GM12878 (cell line): ENCODE measurements around the gene ACTMAP. TPM values are rescaled to one million over a fixed set of nuclear protein-coding genes. Genes with fewer than 3 reads are reported as not detected.
A peak's percentile ranks its signal among the peaks of the same experiment; 100 is the strongest.

ENCODE experiments used
- ATAC-seq: fragments of 200-7000 bp; cut with Tn5 transposase; 3 replicates; pipeline ENCODE4 v1.9.1; 2020; ENCODE audit warnings: mild to moderate bottlenecking, moderate library complexity
- BruUV-seq: library from RNA; stranded (reverse); fragments of 400-500 nt; replicated peaks from 2 replicates; lab custom pipeline; 2021; lab: Mats Ljungman, UMichigan
- CTCF ChIA-PET: fragments of 300-600 bp; sonication (Branson Sonifier 250); formaldehyde crosslinking; extraction: SDS; loops from one replicate; lab custom pipeline; 2021; ENCODE audit warnings: inconsistent platforms; lab: Yijun Ruan, JAX
- POLR2A ChIA-PET: fragments of 350-600 bp; formaldehyde crosslinking; extraction: SDS; loops from one replicate; lab custom pipeline; 2021; ENCODE audit warnings: inconsistent platforms; lab: Charles Lee
- RAD21 ChIA-PET: fragments of 300-600 bp; sonication (Branson Sonifier 250); formaldehyde crosslinking; loops from one replicate; lab custom pipeline; 2023; ENCODE audit warnings: antibody characterized with exemption; ENCODE audit not compliant: unreplicated experiment; lab: Charles Lee
- SMC1A ChIA-PET: fragments of 300-600 bp; sonication (Branson Sonifier 250); formaldehyde crosslinking; loops from one replicate; lab custom pipeline; 2023; ENCODE audit not compliant: unreplicated experiment, uncharacterized antibody; lab: Charles Lee
- DNase-seq: peaks from one replicate; pipeline ENCODE4 v3.0.0-alpha.2; 2011; ENCODE audit warnings: low read depth, low spot score
- FAIRE-seq: peaks from 3 replicates; lab custom pipeline; 2011; peaks lifted over from hg19 to GRCh38; lab: Jason Lieb, UNC
- H2AFZ ChIP-seq: 2 replicates; pipeline ENCODE4 v1.6.0; 2011; ENCODE audit warnings: low read depth, low read length, control low read depth; ENCODE audit not compliant: control insufficient read depth
- H3K27ac ChIP-seq: 2 replicates; pipeline ENCODE4 v1.5.1; 2011; ENCODE audit warnings: control low read depth; ENCODE audit not compliant: control insufficient read depth, insufficient read depth
- H3K27me3 ChIP-seq, 2 experiments: replicated peaks in 1 of 2; 2 replicates each; pipeline versions ENCODE4 v1.6.0 to v1.6.1; 2011; ENCODE audit warnings: low read length in 1 of 2; ENCODE audit not compliant: control insufficient read depth in 2 of 2, insufficient read depth in 2 of 2
- H3K36me3 ChIP-seq, 2 experiments: 2 replicates each; pipeline ENCODE4 v1.5.1; 2011; ENCODE audit warnings: low read length in 1 of 2; ENCODE audit not compliant: control insufficient read depth in 2 of 2, insufficient read depth in 2 of 2
- H3K4me1 ChIP-seq: 2 replicates; pipeline ENCODE4 v1.6.1; 2011; ENCODE audit warnings: mild to moderate bottlenecking, low read length, moderate library complexity, mixed read lengths; ENCODE audit not compliant: control insufficient read depth, insufficient read depth
- H3K4me2 ChIP-seq: 2 replicates; pipeline ENCODE4 v1.6.0; 2011; ENCODE audit warnings: control low read depth; ENCODE audit not compliant: control insufficient read depth, insufficient read depth
- H3K4me3 ChIP-seq: fragments of 200-600 bp; sonication (generic); 2 replicates; pipeline ENCODE4 v1.5.1; 2016
- H3K79me2 ChIP-seq: 2 replicates; pipeline ENCODE4 v1.6.0; 2011; ENCODE audit warnings: low read length; ENCODE audit not compliant: control insufficient read depth, insufficient read depth
- H3K9ac ChIP-seq: 2 replicates; pipeline ENCODE4 v1.8.0; 2011; ENCODE audit warnings: low read length, control low read depth, mixed read lengths; ENCODE audit not compliant: control insufficient read depth, insufficient read depth
- H3K9me3 ChIP-seq: replicated peaks from 3 replicates; pipeline ENCODE4 v1.5.1; 2011; ENCODE audit warnings: mild to moderate bottlenecking, low read length; ENCODE audit not compliant: control insufficient read depth, insufficient read depth
- H4K20me1 ChIP-seq: 2 replicates; pipeline ENCODE4 v1.6.0; 2011; ENCODE audit not compliant: control insufficient read depth, insufficient read depth
- CHD1 ChIP-seq: IDR thresholded peaks from 2 replicates; pipeline ENCODE4 v1.6.1; 2012; ENCODE audit warnings: low read depth, low read length, improper control_type of control experiment
- CHD4 ChIP-seq: fragments of 200-600 bp; sonication (generic); IDR thresholded peaks from 2 replicates; pipeline ENCODE4 v1.6.1; 2016; ENCODE audit warnings: mild to moderate bottlenecking
- HDAC6 ChIP-seq: fragments of 200-600 bp; sonication (generic); IDR thresholded peaks from one replicate; pipeline ENCODE4 v1.8.0; 2017; ENCODE audit warnings: antibody characterized with exemption; ENCODE audit not compliant: unreplicated experiment
- HSF1 ChIP-seq: fragments of 150-350 bp; IDR thresholded peaks from 2 replicates; pipeline ENCODE4 v1.6.1; 2014; ENCODE audit warnings: mild to moderate bottlenecking, low read depth, low read length
- IKZF1 ChIP-seq: fragments of 450-650 bp; conservative IDR thresholded peaks from 2 replicates; pipeline ENCODE4 v1.6.1; 2017; ENCODE audit warnings: antibody characterized with exemption, mild to moderate bottlenecking
- JUND ChIP-seq: IDR thresholded peaks from 2 replicates; pipeline ENCODE4 v1.6.1; 2012; ENCODE audit warnings: low read depth, mild to moderate bottlenecking, low read length, improper control_type of control experiment, moderate library complexity
- MXI1 ChIP-seq: fragments of 150-350 bp; IDR thresholded peaks from 2 replicates; pipeline ENCODE4 v1.6.1; 2011; ENCODE audit warnings: low read depth, mild to moderate bottlenecking, inconsistent platforms, low read length, improper control_type of control experiment
- NFYB ChIP-seq: IDR thresholded peaks from 2 replicates; pipeline ENCODE4 v1.6.1; 2011; ENCODE audit warnings: low read depth, mild to moderate bottlenecking, low read length, improper control_type of control experiment, moderate library complexity; ENCODE audit not compliant: insufficient read depth
- NRF1 ChIP-seq: conservative IDR thresholded peaks from 2 replicates; pipeline ENCODE4 v1.6.1; 2011; ENCODE audit warnings: mild to moderate bottlenecking, low read depth, low read length, improper control_type of control experiment
- PML ChIP-seq: IDR thresholded peaks from 2 replicates; pipeline ENCODE4 v1.6.1; 2012; ENCODE audit warnings: low read length, inconsistent platforms
- RBBP5 ChIP-seq: fragments of 200-600 bp; sonication (generic); conservative IDR thresholded peaks from 2 replicates; pipeline ENCODE4 v1.6.1; 2016
- SMAD1 ChIP-seq: fragments of 450-650 bp; IDR thresholded peaks from 2 replicates; pipeline ENCODE4 v1.6.1; 2018; ENCODE audit warnings: mild to moderate bottlenecking, low read depth; ENCODE audit not compliant: partially characterized antibody
- SMARCA5 ChIP-seq: fragments of 450-650 bp; IDR thresholded peaks from 2 replicates; pipeline ENCODE4 v1.6.1; 2017; ENCODE audit warnings: mild to moderate bottlenecking
- TAF1 ChIP-seq: IDR thresholded peaks from 2 replicates; pipeline ENCODE4 v1.6.1; 2011; ENCODE audit warnings: mild to moderate bottlenecking, low read depth, low read length, borderline replicate concordance
- ZNF207 ChIP-seq: fragments of 450-650 bp; IDR thresholded peaks from 2 replicates; pipeline ENCODE4 v1.6.1; 2014; ENCODE audit warnings: antibody characterized with exemption, mild to moderate bottlenecking, borderline replicate concordance
- ZZZ3 ChIP-seq: IDR thresholded peaks from 2 replicates; pipeline ENCODE4 v1.6.1; 2011; ENCODE audit warnings: low read depth; ENCODE audit not compliant: control insufficient read depth, insufficient read length
- WGBS: methylation state at CpG from one replicate; pipeline ENCODE4 v1.1.6; 2016; ENCODE audit warnings: low lambda C conversion rate; ENCODE audit not compliant: insufficient replicate concordance, insufficient coverage; ENCODE audit errors: missing lambda C conversion rate; 5-methylcytosine and 5-hydroxymethylcytosine counted together
- in situ Hi-C: fragments of 300-500 bp; cut with MboI; formaldehyde crosslinking; loops from 9 replicates; pipeline ENCODE4 v1.14.3; 2018; ENCODE audit warnings: mixed read lengths
- intact Hi-C: fragments of 100-400 bp; cut with micrococcal nuclease; formaldehyde crosslinking; loops from one replicate; pipeline ENCODE4 v1.14.2; 2022; ENCODE audit not compliant: unreplicated experiment
- polyA plus RNA-seq, 11 experiments: library from polyadenylated mRNA; depleted of rRNA in 4 of 11; unstranded in 6 of 11; stranded (reverse) in 5 of 11; fragments of >200 nt; fragmentation: Nextera tagmentation in 4 of 11; fragmentation: Illumina TruSeq in 1 of 11; extraction: Ambion mirVana in 4 of 11; extraction: Trizol in 1 of 11; gene quantifications; 1 replicate in 1 of 11; 2 replicates in 10 of 11; pipeline versions ENCODE4 v1.2.1 to v1.2.3, GENCODE V29; 2011 to 2016; ENCODE audit warnings: inconsistent platforms in 2 of 11, missing spikeins in 2 of 11, low read depth in 1 of 11
- total RNA-seq, 4 experiments: library from RNA; depleted of rRNA in 3 of 4; stranded (reverse); fragments of >200 nt in 3 of 4; fragmentation: Illumina TruSeq in 1 of 4; extraction: Trizol in 1 of 4; gene quantifications; 2 replicates each; pipeline versions ENCODE4 v1.2.1 to v1.2.3, GENCODE V29; 2013 to 2021
- TF ChIP-seq, protein P1 (sequence below): fragments of 450-650 bp; IDR thresholded peaks from 2 replicates; pipeline ENCODE4 v1.6.1; 2016; ENCODE audit warnings: mild to moderate bottlenecking, moderate library complexity, borderline replicate concordance

ACTMAP gene
- total and polyA plus RNA-seq, 10 of the 15 experiments (the other 5 are each of a cell fraction or from before 2014, with no cell fraction given) = 3.0 to 26.2 (median 11.1) TPM

GRCh38 chr19:40777937-40778705 is 27.8 kb upstream of the ACTMAP start, which contains the start of gene RAB4B (continued):
- TF ChIP-seq ZZZ3 (no peak), HDAC6 (no peak), NRF1 (no peak), HSF1 (0 out of 2 replicates have a peak, but pooled peaks have one; percentile 17), RBBP5 (no peak), IKZF1 (no peak)

GRCh38 chr19:40777645-40777936 is 27.3 kb upstream of the ACTMAP start:
- intact Hi-C loops = loop anchor here (1.0 kb wide), 3 partner anchors 21 to 26 kb away; partner anchors contain the start of gene SNRPA
- no peaks in the 10 kb centered on the region for H3K27me3 ChIP-seq
- BruUV-seq = TSS peak; percentile 99
- TF ChIP-seq PML = peak; percentile 93
- TF ChIP-seq RBBP5 = no peak
- TF ChIP-seq, protein P1, sequence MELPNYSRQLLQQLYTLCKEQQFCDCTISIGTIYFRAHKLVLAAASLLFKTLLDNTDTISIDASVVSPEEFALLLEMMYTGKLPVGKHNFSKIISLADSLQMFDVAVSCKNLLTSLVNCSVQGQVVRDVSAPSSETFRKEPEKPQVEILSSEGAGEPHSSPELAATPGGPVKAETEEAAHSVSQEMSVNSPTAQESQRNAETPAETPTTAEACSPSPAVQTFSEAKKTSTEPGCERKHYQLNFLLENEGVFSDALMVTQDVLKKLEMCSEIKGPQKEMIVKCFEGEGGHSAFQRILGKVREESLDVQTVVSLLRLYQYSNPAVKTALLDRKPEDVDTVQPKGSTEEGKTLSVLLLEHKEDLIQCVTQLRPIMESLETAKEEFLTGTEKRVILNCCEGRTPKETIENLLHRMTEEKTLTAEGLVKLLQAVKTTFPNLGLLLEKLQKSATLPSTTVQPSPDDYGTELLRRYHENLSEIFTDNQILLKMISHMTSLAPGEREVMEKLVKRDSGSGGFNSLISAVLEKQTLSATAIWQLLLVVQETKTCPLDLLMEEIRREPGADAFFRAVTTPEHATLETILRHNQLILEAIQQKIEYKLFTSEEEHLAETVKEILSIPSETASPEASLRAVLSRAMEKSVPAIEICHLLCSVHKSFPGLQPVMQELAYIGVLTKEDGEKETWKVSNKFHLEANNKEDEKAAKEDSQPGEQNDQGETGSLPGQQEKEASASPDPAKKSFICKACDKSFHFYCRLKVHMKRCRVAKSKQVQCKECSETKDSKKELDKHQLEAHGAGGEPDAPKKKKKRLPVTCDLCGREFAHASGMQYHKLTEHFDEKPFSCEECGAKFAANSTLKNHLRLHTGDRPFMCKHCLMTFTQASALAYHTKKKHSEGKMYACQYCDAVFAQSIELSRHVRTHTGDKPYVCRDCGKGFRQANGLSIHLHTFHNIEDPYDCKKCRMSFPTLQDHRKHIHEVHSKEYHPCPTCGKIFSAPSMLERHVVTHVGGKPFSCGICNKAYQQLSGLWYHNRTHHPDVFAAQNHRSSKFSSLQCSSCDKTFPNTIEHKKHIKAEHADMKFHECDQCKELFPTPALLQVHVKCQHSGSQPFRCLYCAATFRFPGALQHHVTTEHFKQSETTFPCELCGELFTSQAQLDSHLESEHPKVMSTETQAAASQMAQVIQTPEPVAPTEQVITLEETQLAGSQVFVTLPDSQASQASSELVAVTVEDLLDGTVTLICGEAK = no peak
- TF ChIP-seq SMARCA5 = peak; percentile 98
- no peak for TF ChIP-seq CHD4
- no peak; the same call in 1 of the 2 replicates for TF ChIP-seq NFYB
- peak; percentile 70; the same call in 1 of the 2 replicates for TF ChIP-seq TAF1
- TF ChIP-seq CHD1 = peak; percentile 88; the same call in 1 of the 2 replicates
- TF ChIP-seq SMAD1 = peak; percentile 69
- TF ChIP-seq JUND = no peak
- peak; percentile 45 for TF ChIP-seq MXI1
- TF ChIP-seq ZNF207 = peak; percentile 28; the same call in 1 of the 2 replicates

More at GRCh38 chr19:40777645-40777936, 27.3 kb upstream of the ACTMAP start:
- ChIA-PET CTCF (interaction anchor here (0.7 to 4.6 kb wide), 14 partner anchors 9 to 1103 kb away, joined by 3 to 72 read pairs (median 4); partner anchors contain the start of genes ACTMAP, COQ8B, EGLN2 and ITPKC), SMC1A (interaction anchor here (0.7 to 11.2 kb wide), 15 partner anchors 9 to 94 kb away, joined by 3 to 256 read pairs (median 12); partner anchors contain the start of genes ACTMAP, COQ8B, EGLN2 and ITPKC), POLR2A (interaction anchor here (0.6 to 8.1 kb wide), 26 partner anchors 9 to 755 kb away, joined by 3 to 331 read pairs (median 8); partner anchors contain the start of genes ACTMAP, B9D2, COQ8B and EGLN2), RAD21 (interaction anchor here (0.9 to 7.6 kb wide), 19 partner anchors 9 to 486 kb away, joined by 3 to 291 read pairs (median 5); partner anchors contain the start of genes ACTMAP, C19orf47, COQ8B and EGLN2)
- H3K4me2 ChIP-seq = peak overlapping the region; percentile 84
- H2AFZ ChIP-seq = peak overlapping the region; percentile 74
- peaks cover 39% of the 10 kb centered on the region for H3K4me1 ChIP-seq
- DNase-seq = no peak
- peaks cover 11% of the 10 kb centered on the region for H3K79me2 ChIP-seq
- H4K20me1 ChIP-seq = no peaks in the 10 kb centered on the region
- in situ Hi-C loops = no loop called here
- peak overlapping the region; percentile 100 for H3K27ac ChIP-seq
- no peak for ATAC-seq
- H3K9ac ChIP-seq = peak overlapping the region; percentile 96
- WGBS = 1% methylated on average over 10 of the region's 10 CpGs
- no peaks in the 10 kb centered on the region for H3K9me3 ChIP-seq
- H3K4me3 ChIP-seq = peak overlapping the region; percentile 70
- FAIRE-seq = no peak
- H3K36me3 ChIP-seq = no peaks in the 10 kb centered on the region
